CD4-positive, alpha-beta T cell treated with Interleukin-12 subunit alpha and Interleukin-12 subunit beta, for 1 hour (primary cell): ENCODE results near the gene SUN5.
"Not testable (repeated sequence)": the region's sequence is repeated elsewhere in the genome, so short reads cannot be mapped to it uniquely, and the experiment has no call there.

Experiments
- DNase-seq: peaks from one replicate; pipeline ENCODE4 v3.0.0-alpha.2; 2020

SUN5 gene

DNA sequence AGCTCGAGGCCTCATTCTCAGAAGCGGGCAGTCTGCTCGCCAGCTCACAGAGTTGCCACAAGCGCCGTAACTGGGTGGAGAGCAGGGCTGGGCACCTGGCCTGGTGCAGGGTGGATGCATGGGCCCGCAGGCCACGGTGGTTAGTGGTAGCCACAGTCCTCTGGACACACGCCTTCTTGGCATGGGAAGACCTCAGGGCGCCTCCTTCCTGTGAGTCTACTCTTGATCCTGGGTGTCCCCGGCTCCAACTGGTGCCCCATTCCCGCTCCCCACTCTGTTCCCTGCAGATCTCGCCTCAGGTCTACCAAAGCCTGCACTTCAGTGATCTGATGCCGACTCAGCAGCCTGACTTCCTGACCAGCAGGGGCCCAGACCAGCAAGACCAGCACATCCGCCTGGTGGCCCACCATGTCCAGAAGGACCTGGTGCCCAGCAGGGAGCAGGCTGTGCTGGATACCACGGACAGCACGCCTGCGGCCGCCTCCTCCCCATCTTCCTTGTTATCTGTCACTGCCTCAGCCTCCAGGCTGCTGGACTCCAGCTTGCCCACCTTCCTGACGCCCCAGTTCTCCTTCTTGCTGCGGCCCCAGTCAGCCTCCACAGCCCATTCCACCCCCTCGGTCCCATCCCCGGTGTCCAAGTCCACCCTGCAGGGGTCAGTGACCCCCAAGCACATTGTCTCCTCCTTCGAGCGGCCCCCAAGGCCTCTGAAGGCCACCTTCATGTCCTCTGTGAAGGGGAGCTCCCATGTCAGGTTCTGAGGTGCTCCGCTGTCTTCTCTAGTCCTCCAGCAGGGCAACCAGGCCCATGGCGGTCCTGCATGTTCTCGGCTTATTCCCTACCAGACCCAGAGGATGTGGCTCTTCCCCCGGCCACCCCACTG lies 43.1 kb downstream of the SUN5 start:
- DNase-seq = no peak

DNA sequence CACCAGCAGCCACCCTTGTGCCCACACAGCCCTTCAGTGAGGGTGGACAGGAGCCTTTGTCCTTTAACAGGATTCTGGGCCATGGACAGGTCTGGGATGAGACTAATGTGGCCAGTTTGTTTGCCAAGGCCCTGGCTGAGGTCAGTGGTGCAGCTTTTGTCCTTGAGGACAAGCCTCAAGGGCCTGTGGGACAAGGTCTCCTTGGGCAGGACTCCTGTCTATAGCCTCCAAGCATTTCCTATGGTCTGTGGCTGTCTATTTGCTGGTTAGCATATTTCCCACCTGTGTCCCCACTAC lies 44.1 kb downstream of the SUN5 start:
- no peak for DNase-seq

DNA sequence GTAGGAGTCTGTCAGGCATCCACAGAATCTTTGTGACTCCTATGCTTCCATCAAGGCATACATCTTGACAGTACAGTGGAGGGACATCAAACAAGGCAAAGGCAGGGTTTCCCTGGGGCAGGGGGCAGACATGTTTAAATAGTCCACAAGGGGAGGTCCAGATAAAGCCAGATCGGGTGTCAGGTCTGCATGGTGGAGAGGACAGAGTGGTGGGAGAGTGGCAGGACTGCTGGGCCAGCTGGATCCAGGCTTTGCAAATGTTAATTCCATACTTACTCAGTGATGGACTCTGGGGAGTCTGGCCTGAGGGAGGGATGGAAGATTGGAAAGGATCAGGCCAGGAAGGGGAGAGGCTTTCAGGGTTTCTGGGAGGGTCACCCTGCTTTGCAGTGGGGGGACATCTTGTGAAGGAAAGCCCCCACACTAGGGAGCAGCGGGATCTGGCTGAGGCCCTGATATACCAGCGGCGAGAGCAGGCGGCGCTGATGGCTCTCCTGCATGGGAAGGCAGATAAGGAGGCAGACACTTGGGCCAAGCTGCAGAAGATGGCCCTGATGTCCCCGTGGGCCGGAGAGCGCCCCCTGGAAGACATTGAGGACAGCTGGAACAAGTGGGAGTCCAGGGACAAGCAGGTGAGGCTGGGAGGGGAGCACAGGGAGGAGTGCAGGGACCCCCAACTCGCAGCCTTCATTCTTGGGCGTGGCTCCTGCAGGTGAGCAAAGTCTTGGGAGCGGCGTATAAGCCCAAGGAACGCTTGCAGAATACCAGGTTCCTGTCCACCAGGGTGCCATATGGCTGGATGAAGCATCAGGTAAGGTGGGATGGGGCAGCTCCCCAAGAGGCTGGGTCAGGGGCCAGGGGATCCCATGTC lies 44.6 kb downstream of the SUN5 start:
- DNase-seq = no peak

- DNase-seq = no peak
Observed at GRCh38 chr20:32958574-32958973, 45.7 kb downstream of the SUN5 start.

DNA sequence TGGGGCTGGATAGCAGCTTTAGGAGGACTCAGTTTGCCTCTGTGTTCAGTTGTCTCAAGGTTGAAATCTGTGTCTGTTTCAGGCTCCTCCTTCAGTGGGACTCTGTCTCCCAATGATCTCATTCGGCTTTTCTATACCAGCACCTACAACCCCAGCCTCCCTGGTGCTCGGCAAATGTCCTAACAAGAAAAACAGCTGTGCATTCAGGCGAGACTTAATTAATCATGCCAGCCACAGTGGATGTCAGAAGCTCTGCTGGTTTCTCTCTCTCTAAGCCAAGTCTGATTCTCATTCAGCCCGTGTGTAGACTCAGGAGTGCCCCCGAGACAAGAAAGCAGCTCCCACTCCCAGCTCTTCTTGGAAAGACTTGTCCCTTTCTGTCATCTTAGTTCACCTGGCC lies 46.8 kb downstream of the SUN5 start:
- no peak for DNase-seq

DNA sequence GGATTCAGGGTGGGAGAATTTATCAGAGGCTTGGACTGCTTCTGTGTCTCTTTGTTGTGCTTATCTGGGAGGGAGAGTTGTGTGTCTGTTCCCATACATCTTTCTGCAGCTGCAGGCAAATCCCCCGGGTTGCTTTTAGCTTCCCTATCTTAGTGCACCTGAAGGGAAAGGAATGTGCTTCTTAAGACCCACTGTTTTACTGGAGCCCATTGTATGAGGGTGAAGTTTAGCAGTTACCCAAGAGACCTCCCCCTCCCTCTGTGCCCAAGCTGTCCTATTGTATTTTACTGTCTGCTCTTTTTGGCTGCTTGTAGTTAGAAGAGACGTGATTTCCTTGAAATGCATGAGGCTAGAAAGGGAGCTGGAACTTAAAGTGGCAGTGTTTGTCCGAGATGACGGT lies 53.7 kb downstream of the SUN5 start:
- DNase-seq = not testable (repeated sequence)

- no peak for DNase-seq
Observed at GRCh38 chr20:32946629-32947028, 57.6 kb downstream of the SUN5 start.

- peak; percentile 60 for DNase-seq
Observed at GRCh38 chr20:32945710-32946221, 58.5 kb downstream of the SUN5 start.

- no peak for DNase-seq
Observed at GRCh38 chr20:32943490-32944052, 60.7 kb downstream of the SUN5 start.

- DNase-seq = no peak
Observed at GRCh38 chr20:32941155-32941885, 62.9 kb downstream of the SUN5 start.

GRCh38 chr20:32934580-32934979 lies 69.7 kb downstream of the SUN5 start:
- DNase-seq = no peak
